GM23338 (cell line): ENCODE data around the gene HERPUD1. TPM values are rescaled to one million over a fixed set of nuclear protein-coding genes. Genes with fewer than 3 reads are reported as not detected.

Experiments used
- ATAC-seq: fragments of 200-7000 bp; cut with Tn5 transposase; 3 replicates; pipeline ENCODE4 v1.9.1; 2020
- DNase-seq: peaks from one replicate; pipeline ENCODE4 v3.0.0-alpha.2; 2015; ENCODE audit warnings: low spot score
- H2AFZ ChIP-seq: fragments of 200-600 bp; sonication (generic); 2 replicates; pipeline ENCODE4 v1.8.0; 2016; ENCODE audit warnings: antibody characterized with exemption, mild to moderate bottlenecking, moderate library complexity
- H3F3A ChIP-seq: fragments of 200-600 bp; sonication (generic); replicated peaks from 2 replicates; pipeline ENCODE4 v1.8.0; 2017; ENCODE audit warnings: antibody characterized with exemption, mixed run types, low read depth
- H3K27ac ChIP-seq: fragments of 200-600 bp; sonication (generic); 2 replicates; pipeline ENCODE4 v1.6.1; 2016; ENCODE audit warnings: low read depth
- H3K27me3 ChIP-seq: fragments of 200-600 bp; sonication (generic); 2 replicates; pipeline ENCODE4 v1.8.0; 2016; ENCODE audit warnings: mild to moderate bottlenecking, mixed run types, moderate library complexity; ENCODE audit not compliant: insufficient read depth
- H3K36me3 ChIP-seq: fragments of 200-600 bp; sonication (generic); 2 replicates; pipeline ENCODE4 v1.8.0; 2016; ENCODE audit warnings: mild to moderate bottlenecking; ENCODE audit not compliant: insufficient read depth
- H3K4me1 ChIP-seq: fragments of 200-600 bp; sonication (generic); 2 replicates; pipeline ENCODE4 v1.8.0; 2016; ENCODE audit warnings: mild to moderate bottlenecking, moderate library complexity; ENCODE audit not compliant: insufficient read depth
- H3K4me2 ChIP-seq: fragments of 200-600 bp; sonication (generic); 2 replicates; pipeline ENCODE4 v1.7.1; 2017; ENCODE audit warnings: mixed run types
- H3K4me3 ChIP-seq: fragments of 200-600 bp; sonication (generic); 2 replicates; pipeline ENCODE4 v1.6.1; 2016; ENCODE audit warnings: mixed run types
- H3K79me2 ChIP-seq: fragments of 200-600 bp; sonication (generic); replicated peaks from 2 replicates; pipeline ENCODE4 v1.8.0; 2017; ENCODE audit warnings: mild to moderate bottlenecking; ENCODE audit not compliant: insufficient read depth
- H3K9me2 ChIP-seq: fragments of 200-600 bp; sonication (generic); 2 replicates; pipeline ENCODE4 v1.8.0; 2017; ENCODE audit not compliant: insufficient read depth
- H4K20me1 ChIP-seq: fragments of 200-600 bp; sonication (generic); replicated peaks from 2 replicates; pipeline ENCODE4 v1.8.0; 2017; ENCODE audit warnings: mild to moderate bottlenecking; ENCODE audit not compliant: insufficient read depth
- H3K27ac Mint-ChIP-seq: 2 replicates; pipeline ENCODE4 v1.8.0; 2020; ENCODE audit warnings: inconsistent platforms, mild to moderate bottlenecking, moderate library complexity, mixed read lengths
- H3K27me3 Mint-ChIP-seq: 3 replicates; pipeline ENCODE4 v1.8.0; 2022; ENCODE audit warnings: low read depth, mild to moderate bottlenecking, moderate library complexity, mixed read lengths, inconsistent platforms; ENCODE audit not compliant: insufficient read depth, poor library complexity
- H3K36me3 Mint-ChIP-seq: 3 replicates; pipeline ENCODE4 v1.8.0; 2021; ENCODE audit warnings: low read depth, mild to moderate bottlenecking, inconsistent platforms, moderate library complexity, mixed read lengths
- H3K4me1 Mint-ChIP-seq: 3 replicates; pipeline ENCODE4 v1.8.0; 2020; ENCODE audit warnings: mild to moderate bottlenecking, inconsistent platforms, mixed read lengths
- H3K4me3 Mint-ChIP-seq: 3 replicates; pipeline ENCODE4 v1.8.0; 2021; ENCODE audit warnings: moderate library complexity, mild to moderate bottlenecking, inconsistent platforms, mixed read lengths
- H3K9me3 Mint-ChIP-seq: 3 replicates; pipeline ENCODE4 v1.8.0; 2020; ENCODE audit warnings: moderate library complexity, mild to moderate bottlenecking, inconsistent platforms, mixed read lengths
- CREB1 ChIP-seq: fragments of 250-450 bp; sonication (Bioruptor Pico); IDR thresholded peaks from 2 replicates; pipeline ENCODE4 v1.5.0; 2020; ENCODE audit warnings: low read depth, mild to moderate bottlenecking, moderate library complexity
- EZH2 ChIP-seq: fragments of 200-600 bp; sonication (generic); IDR thresholded peaks from one replicate; pipeline ENCODE4 v1.8.0; 2017; ENCODE audit warnings: antibody characterized with exemption, mild to moderate bottlenecking, low read depth; ENCODE audit not compliant: unreplicated experiment
- EZH2phosphoT487 ChIP-seq: fragments of 200-600 bp; sonication (generic); IDR thresholded peaks from one replicate; pipeline ENCODE4 v1.8.1; 2018; ENCODE audit warnings: antibody characterized with exemption; ENCODE audit not compliant: unreplicated experiment
- JUNB ChIP-seq: IDR thresholded peaks from one replicate; pipeline ENCODE4 v1.6.1; 2016; ENCODE audit warnings: antibody characterized with exemption; ENCODE audit not compliant: unreplicated experiment
- NANOG ChIP-seq: IDR thresholded peaks from 2 replicates; pipeline ENCODE4 v1.6.1; 2016; ENCODE audit warnings: antibody characterized with exemption, borderline replicate concordance
- POLR2AphosphoS5 ChIP-seq: IDR thresholded peaks from 2 replicates; pipeline ENCODE4 v1.6.1; 2016; ENCODE audit warnings: antibody characterized with exemption, low read depth
- STAT1 ChIP-seq: IDR thresholded peaks from one replicate; pipeline ENCODE4 v1.6.1; 2016; ENCODE audit warnings: antibody characterized with exemption; ENCODE audit not compliant: unreplicated experiment
- ZNF114 ChIP-seq: fragments of 250-450 bp; sonication (Bioruptor Pico); IDR thresholded peaks from 2 replicates; pipeline ENCODE4 v1.5.0; 2020; ENCODE audit warnings: mild to moderate bottlenecking, moderate library complexity
- ZNF331 ChIP-seq: fragments of 250-450 bp; sonication (Bioruptor Pico); IDR thresholded peaks from 2 replicates; pipeline ENCODE4 v1.5.0; 2020; ENCODE audit warnings: low read depth, mild to moderate bottlenecking, moderate library complexity
- polyA plus RNA-seq: library from polyadenylated mRNA; unstranded; fragments of >200 nt; fragmentation: Nextera tagmentation; extraction: Ambion mirVana; gene quantifications from 2 replicates; pipeline ENCODE4 v1.2.1, GENCODE V29; 2016
- total RNA-seq: library from RNA; depleted of rRNA; stranded (reverse); fragments of >200 nt; shearing (Covaris generic); gene quantifications from 2 replicates; pipeline ENCODE4 v1.2.3, GENCODE V29; 2014
- TF ChIP-seq, protein P1 (sequence below): fragments of 250-450 bp; sonication (Bioruptor Pico); IDR thresholded peaks from 2 replicates; pipeline ENCODE4 v1.5.0; 2020; ENCODE audit warnings: mild to moderate bottlenecking, moderate library complexity
- TF ChIP-seq, protein P2 (sequence below): IDR thresholded peaks from 2 replicates; pipeline ENCODE4 v1.6.1; 2016; ENCODE audit warnings: antibody characterized with exemption
- TF ChIP-seq, protein P3 (sequence below): IDR thresholded peaks from one replicate; pipeline ENCODE4 v1.6.1; 2018; ENCODE audit warnings: antibody characterized with exemption; ENCODE audit not compliant: unreplicated experiment
- TF ChIP-seq, protein P4 (sequence below), 2 experiments: fragments of 200-600 bp in 1 of 2; sonication (generic) in 1 of 2; conservative IDR thresholded peaks; 2 replicates each; pipeline versions ENCODE4 v1.5.1 to v1.6.1; 2016 to 2017; ENCODE audit warnings: antibody characterized with exemption in 2 of 2, low read depth in 2 of 2, mild to moderate bottlenecking in 2 of 2, moderate library complexity in 1 of 2

Gene HERPUD1
- total and polyA plus RNA-seq, 2 experiments from 2014 or later, result 41.1 to 44.1 TPM

DNA sequence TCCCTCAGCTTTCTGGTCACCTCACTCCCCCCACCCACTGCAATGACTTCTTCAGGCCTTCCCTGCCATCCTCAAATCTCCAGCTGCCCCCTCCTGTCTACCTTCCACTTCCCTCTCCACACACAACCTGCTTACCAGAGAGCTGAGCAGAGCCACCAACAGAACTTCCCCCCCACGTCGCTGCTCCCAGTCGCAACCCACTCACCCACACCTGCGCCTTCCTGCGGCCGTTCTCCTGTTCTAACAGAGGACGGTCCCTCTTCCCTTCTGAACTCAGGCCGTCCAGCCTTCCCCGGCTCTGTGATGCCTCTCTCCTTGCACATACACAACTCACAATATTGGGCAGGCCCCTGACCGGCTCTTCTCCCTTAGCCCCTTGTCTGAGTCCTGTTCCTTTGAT, 43.8 kb downstream of the HERPUD1 start:
- H3K9me3 Mint-ChIP-seq, result 0 out of 3 replicates have a peak, but pooled peaks cover 2% of the 10 kb centered on the region
- no peak for DNase-seq
- H3K27ac ChIP-seq, result no peak overlapping the region

More for the DNA sequence above, 43.8 kb downstream of the HERPUD1 start:
- H3K4me3 Mint-ChIP-seq, result no peak overlapping the region
- Histone ChIP-seq H3K9me2 (no peaks in the 10 kb centered on the region), H3K36me3 (no peaks in the 10 kb centered on the region), H3K27me3 (no peaks in the 10 kb centered on the region), H3K4me2 (no peak overlapping the region), H3K79me2 (no peaks in the 10 kb centered on the region), H3F3A (no peaks in the 10 kb centered on the region), H2AFZ (no peak overlapping the region), H3K4me3 (no peak overlapping the region), H3K4me1 (no peaks in the 10 kb centered on the region), H4K20me1 (no peaks in the 10 kb centered on the region)
- H3K4me1 Mint-ChIP-seq, result no peaks in the 10 kb centered on the region
- H3K27me3 Mint-ChIP-seq, result peaks cover 13% of the 10 kb centered on the region
- TF ChIP-seq STAT1 (no peak), JUNB (no peak), EZH2 (no peak), ZNF114 (no peak), EZH2phosphoT487 (no peak), CREB1 (CRISPR knock-in tag) (no peak), NANOG (no peak), POLR2AphosphoS5 (no peak), ZNF331 (CRISPR knock-in tag) (no peak)
- TF ChIP-seq, protein P1, sequence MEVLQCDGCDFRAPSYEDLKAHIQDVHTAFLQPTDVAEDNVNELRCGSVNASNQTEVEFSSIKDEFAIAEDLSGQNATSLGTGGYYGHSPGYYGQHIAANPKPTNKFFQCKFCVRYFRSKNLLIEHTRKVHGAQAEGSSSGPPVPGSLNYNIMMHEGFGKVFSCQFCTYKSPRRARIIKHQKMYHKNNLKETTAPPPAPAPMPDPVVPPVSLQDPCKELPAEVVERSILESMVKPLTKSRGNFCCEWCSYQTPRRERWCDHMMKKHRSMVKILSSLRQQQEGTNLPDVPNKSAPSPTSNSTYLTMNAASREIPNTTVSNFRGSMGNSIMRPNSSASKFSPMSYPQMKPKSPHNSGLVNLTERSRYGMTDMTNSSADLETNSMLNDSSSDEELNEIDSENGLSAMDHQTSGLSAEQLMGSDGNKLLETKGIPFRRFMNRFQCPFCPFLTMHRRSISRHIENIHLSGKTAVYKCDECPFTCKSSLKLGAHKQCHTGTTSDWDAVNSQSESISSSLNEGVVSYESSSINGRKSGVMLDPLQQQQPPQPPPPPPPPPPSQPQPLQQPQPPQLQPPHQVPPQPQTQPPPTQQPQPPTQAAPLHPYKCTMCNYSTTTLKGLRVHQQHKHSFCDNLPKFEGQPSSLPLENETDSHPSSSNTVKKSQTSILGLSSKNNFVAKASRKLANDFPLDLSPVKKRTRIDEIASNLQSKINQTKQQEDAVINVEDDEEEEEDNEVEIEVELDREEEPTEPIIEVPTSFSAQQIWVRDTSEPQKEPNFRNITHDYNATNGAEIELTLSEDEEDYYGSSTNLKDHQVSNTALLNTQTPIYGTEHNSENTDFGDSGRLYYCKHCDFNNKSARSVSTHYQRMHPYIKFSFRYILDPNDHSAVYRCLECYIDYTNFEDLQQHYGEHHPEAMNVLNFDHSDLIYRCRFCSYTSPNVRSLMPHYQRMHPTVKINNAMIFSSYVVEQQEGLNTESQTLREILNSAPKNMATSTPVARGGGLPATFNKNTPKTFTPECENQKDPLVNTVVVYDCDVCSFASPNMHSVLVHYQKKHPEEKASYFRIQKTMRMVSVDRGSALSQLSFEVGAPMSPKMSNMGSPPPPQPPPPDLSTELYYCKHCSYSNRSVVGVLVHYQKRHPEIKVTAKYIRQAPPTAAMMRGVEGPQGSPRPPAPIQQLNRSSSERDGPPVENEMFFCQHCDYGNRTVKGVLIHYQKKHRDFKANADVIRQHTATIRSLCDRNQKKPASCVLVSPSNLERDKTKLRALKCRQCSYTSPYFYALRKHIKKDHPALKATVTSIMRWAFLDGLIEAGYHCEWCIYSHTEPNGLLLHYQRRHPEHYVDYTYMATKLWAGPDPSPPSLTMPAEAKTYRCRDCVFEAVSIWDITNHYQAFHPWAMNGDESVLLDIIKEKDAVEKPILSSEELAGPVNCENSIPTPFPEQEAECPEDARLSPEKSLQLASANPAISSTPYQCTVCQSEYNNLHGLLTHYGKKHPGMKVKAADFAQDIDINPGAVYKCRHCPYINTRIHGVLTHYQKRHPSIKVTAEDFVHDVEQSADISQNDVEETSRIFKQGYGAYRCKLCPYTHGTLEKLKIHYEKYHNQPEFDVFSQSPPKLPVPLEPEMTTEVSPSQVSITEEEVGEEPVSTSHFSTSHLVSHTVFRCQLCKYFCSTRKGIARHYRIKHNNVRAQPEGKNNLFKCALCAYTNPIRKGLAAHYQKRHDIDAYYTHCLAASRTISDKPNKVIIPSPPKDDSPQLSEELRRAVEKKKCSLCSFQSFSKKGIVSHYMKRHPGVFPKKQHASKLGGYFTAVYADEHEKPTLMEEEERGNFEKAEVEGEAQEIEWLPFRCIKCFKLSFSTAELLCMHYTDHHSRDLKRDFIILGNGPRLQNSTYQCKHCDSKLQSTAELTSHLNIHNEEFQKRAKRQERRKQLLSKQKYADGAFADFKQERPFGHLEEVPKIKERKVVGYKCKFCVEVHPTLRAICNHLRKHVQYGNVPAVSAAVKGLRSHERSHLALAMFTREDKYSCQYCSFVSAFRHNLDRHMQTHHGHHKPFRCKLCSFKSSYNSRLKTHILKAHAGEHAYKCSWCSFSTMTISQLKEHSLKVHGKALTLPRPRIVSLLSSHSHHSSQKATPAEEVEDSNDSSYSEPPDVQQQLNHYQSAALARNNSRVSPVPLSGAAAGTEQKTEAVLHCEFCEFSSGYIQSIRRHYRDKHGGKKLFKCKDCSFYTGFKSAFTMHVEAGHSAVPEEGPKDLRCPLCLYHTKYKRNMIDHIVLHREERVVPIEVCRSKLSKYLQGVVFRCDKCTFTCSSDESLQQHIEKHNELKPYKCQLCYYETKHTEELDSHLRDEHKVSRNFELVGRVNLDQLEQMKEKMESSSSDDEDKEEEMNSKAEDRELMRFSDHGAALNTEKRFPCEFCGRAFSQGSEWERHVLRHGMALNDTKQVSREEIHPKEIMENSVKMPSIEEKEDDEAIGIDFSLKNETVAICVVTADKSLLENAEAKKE (CRISPR knock-in tag), result no peak
- TF ChIP-seq, protein P2, sequence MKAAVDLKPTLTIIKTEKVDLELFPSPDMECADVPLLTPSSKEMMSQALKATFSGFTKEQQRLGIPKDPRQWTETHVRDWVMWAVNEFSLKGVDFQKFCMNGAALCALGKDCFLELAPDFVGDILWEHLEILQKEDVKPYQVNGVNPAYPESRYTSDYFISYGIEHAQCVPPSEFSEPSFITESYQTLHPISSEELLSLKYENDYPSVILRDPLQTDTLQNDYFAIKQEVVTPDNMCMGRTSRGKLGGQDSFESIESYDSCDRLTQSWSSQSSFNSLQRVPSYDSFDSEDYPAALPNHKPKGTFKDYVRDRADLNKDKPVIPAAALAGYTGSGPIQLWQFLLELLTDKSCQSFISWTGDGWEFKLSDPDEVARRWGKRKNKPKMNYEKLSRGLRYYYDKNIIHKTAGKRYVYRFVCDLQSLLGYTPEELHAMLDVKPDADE, result no peak
- TF ChIP-seq, protein P3, sequence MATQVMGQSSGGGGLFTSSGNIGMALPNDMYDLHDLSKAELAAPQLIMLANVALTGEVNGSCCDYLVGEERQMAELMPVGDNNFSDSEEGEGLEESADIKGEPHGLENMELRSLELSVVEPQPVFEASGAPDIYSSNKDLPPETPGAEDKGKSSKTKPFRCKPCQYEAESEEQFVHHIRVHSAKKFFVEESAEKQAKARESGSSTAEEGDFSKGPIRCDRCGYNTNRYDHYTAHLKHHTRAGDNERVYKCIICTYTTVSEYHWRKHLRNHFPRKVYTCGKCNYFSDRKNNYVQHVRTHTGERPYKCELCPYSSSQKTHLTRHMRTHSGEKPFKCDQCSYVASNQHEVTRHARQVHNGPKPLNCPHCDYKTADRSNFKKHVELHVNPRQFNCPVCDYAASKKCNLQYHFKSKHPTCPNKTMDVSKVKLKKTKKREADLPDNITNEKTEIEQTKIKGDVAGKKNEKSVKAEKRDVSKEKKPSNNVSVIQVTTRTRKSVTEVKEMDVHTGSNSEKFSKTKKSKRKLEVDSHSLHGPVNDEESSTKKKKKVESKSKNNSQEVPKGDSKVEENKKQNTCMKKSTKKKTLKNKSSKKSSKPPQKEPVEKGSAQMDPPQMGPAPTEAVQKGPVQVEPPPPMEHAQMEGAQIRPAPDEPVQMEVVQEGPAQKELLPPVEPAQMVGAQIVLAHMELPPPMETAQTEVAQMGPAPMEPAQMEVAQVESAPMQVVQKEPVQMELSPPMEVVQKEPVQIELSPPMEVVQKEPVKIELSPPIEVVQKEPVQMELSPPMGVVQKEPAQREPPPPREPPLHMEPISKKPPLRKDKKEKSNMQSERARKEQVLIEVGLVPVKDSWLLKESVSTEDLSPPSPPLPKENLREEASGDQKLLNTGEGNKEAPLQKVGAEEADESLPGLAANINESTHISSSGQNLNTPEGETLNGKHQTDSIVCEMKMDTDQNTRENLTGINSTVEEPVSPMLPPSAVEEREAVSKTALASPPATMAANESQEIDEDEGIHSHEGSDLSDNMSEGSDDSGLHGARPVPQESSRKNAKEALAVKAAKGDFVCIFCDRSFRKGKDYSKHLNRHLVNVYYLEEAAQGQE, result no peak
- TF ChIP-seq, protein P4, sequence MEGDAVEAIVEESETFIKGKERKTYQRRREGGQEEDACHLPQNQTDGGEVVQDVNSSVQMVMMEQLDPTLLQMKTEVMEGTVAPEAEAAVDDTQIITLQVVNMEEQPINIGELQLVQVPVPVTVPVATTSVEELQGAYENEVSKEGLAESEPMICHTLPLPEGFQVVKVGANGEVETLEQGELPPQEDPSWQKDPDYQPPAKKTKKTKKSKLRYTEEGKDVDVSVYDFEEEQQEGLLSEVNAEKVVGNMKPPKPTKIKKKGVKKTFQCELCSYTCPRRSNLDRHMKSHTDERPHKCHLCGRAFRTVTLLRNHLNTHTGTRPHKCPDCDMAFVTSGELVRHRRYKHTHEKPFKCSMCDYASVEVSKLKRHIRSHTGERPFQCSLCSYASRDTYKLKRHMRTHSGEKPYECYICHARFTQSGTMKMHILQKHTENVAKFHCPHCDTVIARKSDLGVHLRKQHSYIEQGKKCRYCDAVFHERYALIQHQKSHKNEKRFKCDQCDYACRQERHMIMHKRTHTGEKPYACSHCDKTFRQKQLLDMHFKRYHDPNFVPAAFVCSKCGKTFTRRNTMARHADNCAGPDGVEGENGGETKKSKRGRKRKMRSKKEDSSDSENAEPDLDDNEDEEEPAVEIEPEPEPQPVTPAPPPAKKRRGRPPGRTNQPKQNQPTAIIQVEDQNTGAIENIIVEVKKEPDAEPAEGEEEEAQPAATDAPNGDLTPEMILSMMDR (conservative IDR thresholded peaks at IDR 0.05; ENCODE audit: low read depth in 2 of 2), result no peak
- no peak overlapping the region; the same call in 1 of the 2 replicates for H3K27ac Mint-ChIP-seq
- no peaks in the 10 kb centered on the region for H3K36me3 Mint-ChIP-seq
- ATAC-seq, result no peak
